IMR-90 (cell line): ENCODE data around the gene SRSF5.

Experiments used
- BHLHE40 ChIP-seq: fragments of 150-350 bp; IDR thresholded peaks from 2 replicates; pipeline ENCODE4 v1.6.1; 2016; ENCODE audit warnings: mild to moderate bottlenecking, low read depth, low read length
- MAFK ChIP-seq: IDR thresholded peaks from 2 replicates; pipeline ENCODE4 v1.6.1; 2012; ENCODE audit warnings: low read depth, low read length, improper control_type of control experiment
- POLR2A ChIP-seq: IDR thresholded peaks from 2 replicates; pipeline ENCODE4 v1.6.1; 2012; ENCODE audit warnings: mild to moderate bottlenecking, low read depth, low read length
- TF ChIP-seq, protein P1 (sequence below): conservative IDR thresholded peaks from 2 replicates; pipeline ENCODE4 v1.5.1; 2012; ENCODE audit warnings: mild to moderate bottlenecking, low read depth, low read length, improper control_type of control experiment

DNA sequence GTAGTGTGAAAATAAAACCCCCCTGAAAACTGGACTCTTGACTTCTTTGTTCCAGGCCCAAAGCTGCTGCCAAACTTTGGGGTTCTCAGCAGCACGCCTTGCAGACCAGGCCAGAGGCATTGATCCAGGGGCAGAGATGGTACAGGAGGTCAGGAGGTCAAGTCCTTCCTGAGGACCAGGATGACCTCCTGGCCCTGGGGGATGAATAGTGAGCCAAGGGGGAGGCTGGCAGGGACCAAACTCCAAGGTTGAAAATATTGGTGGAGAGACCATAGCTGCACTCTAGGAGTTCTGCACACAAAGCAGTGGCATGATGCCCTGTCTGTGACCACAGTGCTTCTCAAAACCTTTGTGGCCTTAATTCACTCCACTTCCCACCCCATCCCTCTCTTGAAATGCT lies 18.0 kb downstream of the SRSF5 start:
- TF ChIP-seq POLR2A, result no peak
- TF ChIP-seq, protein P1, sequence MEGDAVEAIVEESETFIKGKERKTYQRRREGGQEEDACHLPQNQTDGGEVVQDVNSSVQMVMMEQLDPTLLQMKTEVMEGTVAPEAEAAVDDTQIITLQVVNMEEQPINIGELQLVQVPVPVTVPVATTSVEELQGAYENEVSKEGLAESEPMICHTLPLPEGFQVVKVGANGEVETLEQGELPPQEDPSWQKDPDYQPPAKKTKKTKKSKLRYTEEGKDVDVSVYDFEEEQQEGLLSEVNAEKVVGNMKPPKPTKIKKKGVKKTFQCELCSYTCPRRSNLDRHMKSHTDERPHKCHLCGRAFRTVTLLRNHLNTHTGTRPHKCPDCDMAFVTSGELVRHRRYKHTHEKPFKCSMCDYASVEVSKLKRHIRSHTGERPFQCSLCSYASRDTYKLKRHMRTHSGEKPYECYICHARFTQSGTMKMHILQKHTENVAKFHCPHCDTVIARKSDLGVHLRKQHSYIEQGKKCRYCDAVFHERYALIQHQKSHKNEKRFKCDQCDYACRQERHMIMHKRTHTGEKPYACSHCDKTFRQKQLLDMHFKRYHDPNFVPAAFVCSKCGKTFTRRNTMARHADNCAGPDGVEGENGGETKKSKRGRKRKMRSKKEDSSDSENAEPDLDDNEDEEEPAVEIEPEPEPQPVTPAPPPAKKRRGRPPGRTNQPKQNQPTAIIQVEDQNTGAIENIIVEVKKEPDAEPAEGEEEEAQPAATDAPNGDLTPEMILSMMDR, result no peak
- TF ChIP-seq MAFK, result no peak
- no peak for TF ChIP-seq BHLHE40
